Endothelial cell of umbilical vein (primary cell): ENCODE data around the gene STAT4. TPM values are rescaled to one million over a fixed set of nuclear protein-coding genes. Genes with fewer than 3 reads are reported as not detected.

Experiments
- BruUV-seq: library from RNA; stranded (reverse); fragments of 400-500 nt; replicated peaks from 2 replicates; lab custom pipeline; 2021; lab: Mats Ljungman, UMichigan
- CTCF ChIA-PET: fragments of 300-600, 350-600 bp; sonication (Branson Sonifier 250); formaldehyde crosslinking; loops from one replicate; lab custom pipeline; 2021; ENCODE audit warnings: antibody characterized with exemption, inconsistent platforms; lab: Charles Lee
- POLR2A ChIA-PET: fragments of 300-600, 350-600 bp; sonication (Branson Sonifier 250); formaldehyde crosslinking; loops from one replicate; lab custom pipeline; 2021; ENCODE audit warnings: antibody characterized with exemption, inconsistent platforms; lab: Charles Lee
- DNase-seq: peaks from one replicate; pipeline ENCODE4 v3.0.0-alpha.2; 2011; ENCODE audit warnings: low read depth, low spot score
- FAIRE-seq: peaks from 2 replicates; lab custom pipeline; 2011; peaks lifted over from hg19 to GRCh38; lab: Jason Lieb, UNC
- H2AFZ ChIP-seq: 2 replicates; pipeline ENCODE4 v1.6.0; 2012; ENCODE audit warnings: low read depth, low read length, control low read depth, inconsistent platforms
- H3K27ac ChIP-seq: 2 replicates; pipeline ENCODE4 v1.5.1; 2011; ENCODE audit warnings: low read depth, mild to moderate bottlenecking, control low read depth, low read length, moderate library complexity; ENCODE audit not compliant: insufficient read depth
- H3K27me3 ChIP-seq, 2 experiments: 2 replicates each; pipeline versions ENCODE4 v1.6.0 to v1.6.1; 2011; ENCODE audit warnings: low read length in 2 of 2, mixed read lengths in 1 of 2; ENCODE audit not compliant: control insufficient read depth in 2 of 2, insufficient read depth in 2 of 2
- H3K36me3 ChIP-seq, 2 experiments: 2 replicates in 1 of 2; 3 replicates in 1 of 2; pipeline ENCODE4 v1.5.1; 2011; ENCODE audit warnings: low read length in 2 of 2, mild to moderate bottlenecking in 1 of 2, moderate library complexity in 1 of 2; ENCODE audit not compliant: control insufficient read depth in 2 of 2, insufficient read depth in 2 of 2; ENCODE audit errors: extremely low read depth in 1 of 2
- H3K4me1 ChIP-seq: 3 replicates; pipeline ENCODE4 v1.5.1; 2011; ENCODE audit warnings: mild to moderate bottlenecking, low read length; ENCODE audit not compliant: control insufficient read depth, insufficient read depth; ENCODE audit errors: extremely low read depth
- H3K4me2 ChIP-seq: 2 replicates; pipeline ENCODE4 v1.6.1; 2011; ENCODE audit warnings: low read length, control low read depth, mixed read lengths; ENCODE audit not compliant: insufficient read depth
- H3K4me3 ChIP-seq, 3 experiments: fragments of 200-600 bp in 1 of 3; sonication (generic), shearing (Covaris generic) in 1 of 3; replicated peaks in 1 of 3; 2 replicates each; pipeline ENCODE4 v1.5.1; 2011 to 2016; ENCODE audit warnings: control low read depth in 3 of 3, low read length in 3 of 3, mild to moderate bottlenecking in 2 of 3, inconsistent platforms in 1 of 3, low read depth in 1 of 3, moderate library complexity in 1 of 3; ENCODE audit not compliant: insufficient read depth in 1 of 3
- H3K79me2 ChIP-seq: 2 replicates; pipeline ENCODE4 v1.6.0; 2012; ENCODE audit warnings: low read length, inconsistent platforms; ENCODE audit not compliant: control insufficient read depth, insufficient read depth
- H3K9ac ChIP-seq: replicated peaks from 2 replicates; pipeline ENCODE3; 2011; ENCODE audit warnings: low read length, control low read depth; ENCODE audit not compliant: insufficient read depth; ENCODE audit errors: extremely low read depth
- H3K9me1 ChIP-seq: replicated peaks from 3 replicates; pipeline ENCODE4 v1.6.0; 2011; ENCODE audit warnings: mild to moderate bottlenecking, low read length; ENCODE audit not compliant: control insufficient read depth, insufficient read depth; ENCODE audit errors: extremely low read depth
- H3K9me3 ChIP-seq: replicated peaks from 2 replicates; pipeline ENCODE4 v1.5.1; 2012; ENCODE audit warnings: low read length, inconsistent platforms; ENCODE audit not compliant: control insufficient read depth, insufficient read depth
- H4K20me1 ChIP-seq: replicated peaks from 2 replicates; pipeline ENCODE3; 2011; ENCODE audit warnings: mild to moderate bottlenecking, low read length; ENCODE audit not compliant: control insufficient read depth, insufficient read depth; ENCODE audit errors: extremely low read depth
- CTCF ChIP-seq, 2 donors: IDR thresholded peaks; 1 replicate in 1 of 2; 2 replicates in 1 of 2; pipeline ENCODE4 v1.5.1; 2011; ENCODE audit warnings: low read length in 2 of 2, mild to moderate bottlenecking in 2 of 2, moderate library complexity in 2 of 2, control low read depth in 1 of 2, inconsistent platforms in 1 of 2, low read depth in 1 of 2; ENCODE audit not compliant: insufficient read depth in 1 of 2; ENCODE audit errors: extremely low read depth in 1 of 2
- EZH2 ChIP-seq: IDR thresholded peaks from 2 replicates; pipeline ENCODE4 v1.6.1; 2012; ENCODE audit warnings: borderline replicate concordance, low read depth, mild to moderate bottlenecking, moderate library complexity, low read length, inconsistent platforms; ENCODE audit not compliant: severe bottlenecking
- FOS ChIP-seq: IDR thresholded peaks from 2 replicates; pipeline ENCODE4 v1.6.1; 2011; ENCODE audit warnings: mild to moderate bottlenecking, low read length, moderate library complexity, borderline replicate concordance; ENCODE audit not compliant: insufficient read depth
- GATA2 ChIP-seq: IDR thresholded peaks from 2 replicates; pipeline ENCODE4 v1.7.0; 2011; ENCODE audit warnings: low read depth, mild to moderate bottlenecking, moderate library complexity, mixed read lengths, low read length; ENCODE audit not compliant: insufficient read length, insufficient read depth
- JUN ChIP-seq: IDR thresholded peaks from 2 replicates; pipeline ENCODE4 v1.6.1; 2011; ENCODE audit warnings: borderline replicate concordance, low read depth; ENCODE audit not compliant: insufficient read length, insufficient read depth
- MAX ChIP-seq: IDR thresholded peaks from 2 replicates; pipeline ENCODE4 v1.6.1; 2011; ENCODE audit not compliant: insufficient read depth, insufficient read length
- MYC ChIP-seq: IDR thresholded peaks from one replicate; pipeline ENCODE4 v1.6.1; 2011; ENCODE audit warnings: mild to moderate bottlenecking, low read depth, low read length
- POLR2A ChIP-seq: IDR thresholded peaks from 2 replicates; pipeline ENCODE4 v1.6.1; 2012; ENCODE audit warnings: low read depth, mild to moderate bottlenecking, control low read depth, low read length
- POLR2AphosphoS5 ChIP-seq: IDR thresholded peaks from 2 replicates; pipeline ENCODE4 v1.6.1; 2012; ENCODE audit warnings: low read depth, mild to moderate bottlenecking, control low read depth, low read length, moderate library complexity; ENCODE audit not compliant: insufficient read depth
- dilution Hi-C: fragments of 300-500 bp; cut with MboI; formaldehyde crosslinking; loops from one replicate; pipeline ENCODE4 v1.15.0; 2019; ENCODE audit warnings: low sequenced_read_pairs; ENCODE audit not compliant: extremely low pct_ligation_motif_present
- intact Hi-C: fragments of 100-400 bp; cut with micrococcal nuclease; formaldehyde crosslinking; loops from one replicate; pipeline ENCODE4 v1.10.0; 2022
- polyA plus RNA-seq, 4 experiments: library from polyadenylated mRNA; depleted of rRNA in 3 of 4; stranded (reverse) in 3 of 4; unstranded in 1 of 4; fragments of >200 nt; gene quantifications; 2 replicates each; pipeline versions ENCODE4 v1.2.1 to v1.2.3, GENCODE V29; 2011 to 2012; ENCODE audit warnings: missing spikeins in 1 of 4
- total RNA-seq: library from RNA; stranded (reverse); gene quantifications from 2 replicates; pipeline ENCODE4 v1.2.3, GENCODE V29; 2021

Gene STAT4
- total and polyA plus RNA-seq, 2 donors (not counting 3 experiments of a cell fraction or from before 2014, with no cell fraction given), result 0.46 to 1.2 TPM

DNA sequence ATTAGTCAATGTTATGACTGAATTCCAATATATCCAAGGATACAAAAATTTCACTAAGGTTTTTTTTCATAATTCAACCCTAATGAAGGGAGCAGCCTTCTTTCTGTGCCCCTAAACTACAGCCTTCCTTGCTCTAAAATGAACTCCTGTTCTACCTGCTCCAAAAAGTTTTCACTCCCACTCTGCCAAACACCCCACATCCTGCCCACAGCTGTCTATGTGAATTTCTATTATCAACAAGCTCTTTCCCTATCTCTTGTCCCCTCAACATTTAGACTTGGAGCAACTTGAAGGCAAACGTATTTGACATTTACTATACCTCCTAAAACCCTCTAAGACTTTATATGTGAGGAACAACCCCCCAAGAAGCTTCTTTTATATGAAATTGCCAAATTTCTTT lies 2.5 kb downstream of the STAT4 start:
- H3K79me2 ChIP-seq, result no peaks in the 10 kb centered on the region
- peaks cover 3 to 7% of the 10 kb centered on the region in 2 experiments for H3K27me3 ChIP-seq
- TF ChIP-seq JUN, result no peak
- TF ChIP-seq FOS, result no peak
- no peak for TF ChIP-seq CTCF (IDR thresholded peaks at IDR 0.05; ENCODE audit: extremely low read depth in 1 of 2, insufficient read depth in 1 of 2, low read depth in 1 of 2, low read length in 2 of 2)
- no peak for TF ChIP-seq MYC
- no peak for TF ChIP-seq POLR2A
- TF ChIP-seq GATA2, result no peak
- no peak for TF ChIP-seq MAX
- no peak for TF ChIP-seq POLR2AphosphoS5
- TF ChIP-seq EZH2, result no peak
- H3K4me3 ChIP-seq, result no peak overlapping the region
- intact Hi-C loops (no loop called here), dilution Hi-C loops (no loop called here)
- H4K20me1 ChIP-seq, result no peaks in the 10 kb centered on the region
- no TSS peak for BruUV-seq
- no peak overlapping the region for H3K4me2 ChIP-seq
- FAIRE-seq (no peak), DNase-seq (no peak)
- H2AFZ ChIP-seq, result no peak overlapping the region
- H3K9me1 ChIP-seq, result no peaks in the 10 kb centered on the region
- no peak overlapping the region for H3K27ac ChIP-seq
- ChIA-PET CTCF (interaction anchor here (1.0 to 1.4 kb wide), 3 partner anchors 17 to 126 kb away, joined by 3 to 4 read pairs (median 4); no protein-coding TSS in a partner anchor), POLR2A (no interaction called here)
- H3K9ac ChIP-seq, result no peak overlapping the region
- no peaks in the 10 kb centered on the region for H3K36me3 ChIP-seq
- H3K4me1 ChIP-seq, result no peaks in the 10 kb centered on the region
- H3K9me3 ChIP-seq, result no peaks in the 10 kb centered on the region
